ENCODE results near the gene JAK1.

- TF ChIP-seq CTCF (IDR thresholded peaks at IDR 0.05) (no peak), POLR2A (IDR thresholded peaks at IDR 0.05) (no peak)
Observed at GRCh38 chr1:64844175-64844574, 122.2 kb downstream of the JAK1 start.
